Testis (tissue), 3 donors: ENCODE measurements around the gene TACC2. TPM values are rescaled to one million over a fixed set of nuclear protein-coding genes. Genes with fewer than 3 reads are reported as not detected.
"Not testable (repeated sequence)": the region's sequence is repeated elsewhere in the genome, so short reads cannot be mapped to it uniquely, and the experiment has no call there.

Experiments
- DNase-seq: peaks from one replicate; pipeline ENCODE4 v3.0.0-alpha.2; 2019
- H3K27ac ChIP-seq, 2 donors: fragments of 200-600 bp; sonication (generic); one replicate each; pipeline ENCODE4 v1.5.1; 2019
- H3K27me3 ChIP-seq: fragments of 200-600 bp; sonication (generic); one replicate; pipeline ENCODE4 v1.5.1; 2019
- H3K36me3 ChIP-seq: fragments of 200-600 bp; sonication (generic); one replicate; pipeline ENCODE4 v1.5.1; 2017; ENCODE audit warnings: low read depth; ENCODE audit errors: missing control alignments
- H3K4me1 ChIP-seq: fragments of 200-600 bp; sonication (generic); one replicate; pipeline ENCODE4 v1.5.1; 2019
- H3K4me3 ChIP-seq, 2 donors: fragments of 200-600 bp; sonication (generic); one replicate each; pipeline ENCODE4 v1.5.1; 2017 to 2019
- H3K9me3 ChIP-seq: fragments of 200-600 bp; sonication (generic); one replicate; pipeline ENCODE4 v1.5.1; 2017
- CTCF ChIP-seq, 3 experiments: fragments of 450-650 bp in 2 of 3; fragments of 200-600 bp in 1 of 3; sonication (generic) in 1 of 3; IDR thresholded peaks; one replicate each; pipeline ENCODE4 v1.5.1; 2016 to 2019; ENCODE audit warnings: antibody characterized with exemption in 3 of 3, mild to moderate bottlenecking in 2 of 3, moderate library complexity in 1 of 3
- POLR2A ChIP-seq: fragments of 450-650 bp; IDR thresholded peaks from one replicate; pipeline ENCODE4 v1.6.1; 2017; ENCODE audit warnings: antibody characterized with exemption, mild to moderate bottlenecking, moderate library complexity
- WGBS, 2 donors: methylation state at CpG; one replicate each; pipeline ENCODE4 v1.1.5; 2018; 5-methylcytosine and 5-hydroxymethylcytosine counted together
- intact Hi-C: fragments of 100-400 bp; cut with DNase I; formaldehyde crosslinking; loops from one replicate; pipeline ENCODE4 v1.15.1; 2023; ENCODE audit warnings: low total_unique reads
- polyA plus RNA-seq: library from polyadenylated mRNA; stranded (reverse); fragments of 350-450 nt; fragmentation: Illumina TruSeq; extraction: RNeasy Lipid Tissue Mini Kit (QIAGEN cat#74804); gene quantifications from one replicate; pipeline ENCODE4 v1.2.3, GENCODE V29; 2014; ENCODE audit warnings: low read depth, low replicate concordance; ENCODE audit not compliant: insufficient read depth
- total RNA-seq, 2 donors: library from RNA; depleted of rRNA; stranded (reverse); fragments of >200 nt; gene quantifications; one replicate each; pipeline ENCODE4 v1.2.3, GENCODE V29; 2016

Gene TACC2
- total and polyA plus RNA-seq, 3 donors from 2014 or later: 18.0 to 24.2 (median 21.3) TPM

- Histone ChIP-seq H3K4me3 (no peak overlapping the region), H3K36me3 (no peaks in the 10 kb centered on the region), H3K9me3 (no peaks in the 10 kb centered on the region), H3K4me1 (no peaks in the 10 kb centered on the region), H3K27ac (no peak overlapping the region), H3K27me3 (no peaks in the 10 kb centered on the region)
- TF ChIP-seq POLR2A (no peak), CTCF (IDR thresholded peaks at IDR 0.05) (no peak)
- no peak for DNase-seq
- intact Hi-C loops: no loop called here
- 86 to 91% methylated on average over 9 to 11 of the region's 11 CpGs for WGBS, 2 donors
Measured at GRCh38 chr10:122021828-122022227, 32.9 kb downstream of the TACC2 start.

DNA sequence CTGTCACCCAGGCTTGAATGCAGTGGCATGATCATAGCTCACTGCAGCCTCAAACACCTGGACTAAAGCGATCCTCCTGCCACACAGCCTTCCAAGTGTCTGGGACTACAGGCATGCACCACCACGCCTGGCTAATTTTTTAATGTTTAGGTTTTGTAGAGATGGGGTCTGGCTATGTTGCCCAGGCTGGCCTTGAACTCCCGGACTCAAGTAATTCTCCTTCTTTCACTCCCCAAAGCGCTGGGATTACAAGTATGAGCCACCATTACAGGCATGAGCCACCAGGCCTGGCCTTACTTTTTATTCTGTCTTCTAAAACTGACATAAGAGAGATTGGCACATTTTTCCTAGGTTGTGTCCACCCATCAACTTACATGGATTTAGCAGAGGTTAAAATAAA is 33.3 kb downstream of the TACC2 start:
- intact Hi-C loops: no loop called here
- Histone ChIP-seq H3K27me3 (no peaks in the 10 kb centered on the region), H3K4me3 (no peak overlapping the region), H3K9me3 (no peaks in the 10 kb centered on the region), H3K27ac (no peak overlapping the region), H3K36me3 (no peaks in the 10 kb centered on the region), H3K4me1 (no peaks in the 10 kb centered on the region)
- no peak for DNase-seq
- TF ChIP-seq POLR2A (no peak), CTCF (IDR thresholded peaks at IDR 0.05) (no peak)
- WGBS, 2 donors: 83 to 94% methylated on average over 4 of the region's 4 CpGs

GRCh38 chr10:122023257-122023656 is 34.3 kb downstream of the TACC2 start:
- H3K4me3 ChIP-seq, H3K9me3 ChIP-seq, DNase-seq, H3K27ac ChIP-seq, H3K27me3 ChIP-seq, H3K4me1 ChIP-seq, H3K36me3 ChIP-seq, intact Hi-C loops: not testable (repeated sequence)
- WGBS, 2 donors: 91 to 95% methylated on average over 7 of the region's 7 CpGs

- no peak for DNase-seq
- intact Hi-C loops: no loop called here
Measured at GRCh38 chr10:122029499-122030199, 40.7 kb downstream of the TACC2 start.

DNA sequence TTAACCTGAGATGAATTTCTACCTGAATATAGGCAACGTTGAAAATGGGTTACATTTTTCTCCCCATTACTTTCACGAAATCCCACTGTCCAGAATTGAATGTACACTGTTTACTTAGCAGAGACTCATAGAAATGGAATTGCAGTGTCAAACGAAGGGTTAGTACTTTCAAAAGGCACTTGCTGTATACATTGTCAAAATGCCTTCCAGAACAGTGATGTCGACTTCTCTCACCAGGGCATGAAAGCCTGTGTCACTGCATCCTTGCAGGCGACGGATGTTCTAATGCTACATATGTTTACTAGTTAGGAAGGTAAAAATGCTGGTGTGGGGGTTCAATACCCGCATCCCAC is 41.2 kb downstream of the TACC2 start:
- Histone ChIP-seq H3K36me3 (no peaks in the 10 kb centered on the region), H3K27me3 (no peaks in the 10 kb centered on the region), H3K4me1 (no peaks in the 10 kb centered on the region), H3K27ac (no peak overlapping the region), H3K9me3 (no peaks in the 10 kb centered on the region), H3K4me3 (no peak overlapping the region)
- DNase-seq: no peak
- WGBS, 2 donors: 89 to 90% methylated on average over 7 of the region's 7 CpGs
- TF ChIP-seq POLR2A: no peak
- no peak for TF ChIP-seq CTCF (IDR thresholded peaks at IDR 0.05)
- intact Hi-C loops: no loop called here

More at GRCh38 chr10:122029499-122030199, 40.7 kb downstream of the TACC2 start:
- no peaks in the 10 kb centered on the region for H3K4me1 ChIP-seq
- no peak overlapping the region for H3K4me3 ChIP-seq
- H3K36me3 ChIP-seq: no peaks in the 10 kb centered on the region
- H3K27ac ChIP-seq: no peak overlapping the region
- no peaks in the 10 kb centered on the region for H3K9me3 ChIP-seq
- 74 to 78% methylated on average over 8 of the region's 8 CpGs for whole genome bisulfite sequencing, 2 donors
- H3K27me3 ChIP-seq: no peaks in the 10 kb centered on the region
- TF ChIP-seq CTCF (IDR thresholded peaks at IDR 0.05): no peak
- TF ChIP-seq POLR2A: no peak
